GM21737 (cell line): ENCODE data around the gene MRPL11.

ENCODE experiments used
- ATAC-seq: cut with Tn5 transposase; IDR thresholded peaks from one replicate; pipeline ENCODE4 v1.9.1; 2021; ENCODE audit warnings: mild to moderate bottlenecking, moderate library complexity; ENCODE audit not compliant: unreplicated experiment

MRPL11 gene

GRCh38 chr11:66407651-66408050 lies 31.0 kb downstream of the MRPL11 start:
- ATAC-seq, result no peak

- ATAC-seq, result no peak
These were observed 44.7 kb downstream of the MRPL11 start for GRCh38 chr11:66393954-66394353.

- ATAC-seq, result no peak
These were observed 47.3 kb downstream of the MRPL11 start for GRCh38 chr11:66391322-66391721.

GRCh38 chr11:66388780-66389386 lies 49.8 kb downstream of the MRPL11 start:
- no peak for ATAC-seq

- no peak for ATAC-seq
These were observed 52.2 kb downstream of the MRPL11 start for GRCh38 chr11:66386171-66387069.
